T-helper 1 cell treated with Interleukin-12 subunit alpha and Interleukin-12 subunit beta and Interleukin-4 antibody, amounts not matched to agents 30 μg/mL and 1 μg/mL, for 36 hours (primary cell): ENCODE results near the gene GLIS1.

Experiments
- H3K27ac Mint-ChIP-seq: one replicate; pipeline ENCODE4 v1.8.0; 2021; ENCODE audit warnings: mild to moderate bottlenecking, mixed read lengths
- H3K27me3 Mint-ChIP-seq: one replicate; pipeline ENCODE4 v1.8.0; 2021; ENCODE audit warnings: low read depth, mixed read lengths
- H3K36me3 Mint-ChIP-seq: one replicate; pipeline ENCODE4 v1.8.0; 2021; ENCODE audit warnings: low read depth, mixed read lengths
- H3K4me1 Mint-ChIP-seq: one replicate; pipeline ENCODE4 v1.8.0; 2021; ENCODE audit warnings: low read depth, mixed read lengths
- H3K4me3 Mint-ChIP-seq: one replicate; pipeline ENCODE4 v1.8.0; 2021; ENCODE audit warnings: mild to moderate bottlenecking, moderate library complexity, mixed read lengths
- H3K9me3 Mint-ChIP-seq: one replicate; pipeline ENCODE4 v1.8.0; 2021; ENCODE audit warnings: mixed read lengths

Gene GLIS1

DNA sequence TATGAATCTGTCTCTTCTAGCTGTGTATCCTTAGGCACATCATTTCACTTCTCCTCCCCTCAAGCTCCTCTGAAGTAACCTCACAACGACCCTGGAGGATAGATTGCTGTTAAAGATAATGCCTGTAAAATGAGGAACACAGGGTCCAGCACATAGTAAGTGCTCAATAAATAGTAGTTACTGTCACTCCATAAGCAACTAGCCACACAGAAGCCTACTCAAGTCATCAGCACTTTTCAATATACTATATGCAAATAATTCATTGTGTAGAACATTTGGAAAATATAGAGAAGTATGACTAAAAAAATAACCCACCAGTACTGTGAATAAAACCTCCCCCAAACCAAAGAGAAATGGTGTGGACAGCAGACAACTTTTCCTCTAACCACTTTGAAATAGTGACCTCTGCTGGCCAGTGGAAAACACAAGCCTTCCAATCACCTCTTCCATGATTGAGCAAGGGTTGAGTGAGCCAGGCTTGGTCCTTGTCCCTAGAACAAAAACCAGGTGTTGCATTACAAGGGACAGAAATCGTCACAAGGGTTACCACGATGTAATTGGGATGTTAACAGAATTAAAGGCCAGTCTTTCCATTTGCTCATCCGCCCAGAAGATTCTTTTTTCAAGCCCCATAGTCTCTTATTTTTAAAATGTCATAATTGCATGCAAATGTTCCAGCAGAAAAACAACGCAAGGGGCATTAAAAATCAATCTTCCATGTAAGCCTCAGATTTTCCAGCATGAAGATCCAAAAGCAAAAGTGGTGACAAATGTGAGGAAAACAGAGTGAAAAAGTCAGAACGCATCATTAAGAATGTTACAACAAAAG lies 15.7 kb upstream of the GLIS1 start:
- H3K9me3 Mint-ChIP-seq: no peaks in the 10 kb centered on the region
- no peaks in the 10 kb centered on the region for H3K36me3 Mint-ChIP-seq
- H3K4me3 Mint-ChIP-seq: no peak overlapping the region
- peaks cover 3% of the 10 kb centered on the region for H3K4me1 Mint-ChIP-seq
- peaks cover 3% of the 10 kb centered on the region for H3K27me3 Mint-ChIP-seq
- H3K27ac Mint-ChIP-seq: no peak overlapping the region

DNA sequence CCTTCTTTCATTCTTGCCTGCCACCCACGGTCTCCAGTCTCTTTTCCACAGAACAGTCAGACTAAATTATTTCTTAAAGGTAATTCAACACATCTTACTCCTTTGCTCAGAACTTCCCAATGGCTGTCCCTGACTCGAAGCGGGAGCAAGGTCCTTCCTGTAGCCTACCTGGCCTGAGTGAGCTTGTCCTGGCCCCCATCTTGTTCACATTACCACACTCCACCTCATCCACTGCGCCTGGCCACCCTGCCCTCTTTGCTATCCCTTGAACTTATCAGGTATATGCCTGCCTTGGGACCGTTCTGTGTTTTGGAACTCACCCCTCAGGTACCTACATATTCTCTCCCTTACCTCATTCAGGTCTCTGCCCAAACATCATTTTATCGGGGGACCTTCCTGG lies 13.3 kb upstream of the GLIS1 start:
- H3K36me3 Mint-ChIP-seq: no peaks in the 10 kb centered on the region
- H3K27me3 Mint-ChIP-seq: peaks cover 9% of the 10 kb centered on the region
- H3K4me1 Mint-ChIP-seq: peaks cover 3% of the 10 kb centered on the region
- H3K27ac Mint-ChIP-seq: no peak overlapping the region
- H3K4me3 Mint-ChIP-seq: no peak overlapping the region
- no peaks in the 10 kb centered on the region for H3K9me3 Mint-ChIP-seq

DNA sequence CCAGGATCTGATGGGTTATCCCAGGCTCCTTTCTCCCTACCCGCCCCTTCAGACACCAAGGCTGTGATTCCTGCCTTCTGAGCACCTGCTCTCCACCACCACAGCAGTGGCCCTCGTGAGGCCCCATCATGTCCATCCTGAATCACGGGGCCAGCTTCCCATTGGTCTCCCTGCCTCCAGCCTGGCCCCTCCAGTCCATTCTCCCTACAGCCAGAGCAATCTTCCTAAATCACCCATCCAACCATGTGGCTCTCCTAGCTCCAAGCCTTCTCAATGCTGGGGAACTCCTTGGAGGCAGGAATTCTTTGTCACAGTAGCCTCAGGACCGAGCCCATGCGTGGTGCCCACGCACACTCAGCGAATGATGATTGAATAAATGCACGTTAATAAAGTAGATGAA lies 8.9 kb upstream of the GLIS1 start:
- Mint-ChIP-seq H3K36me3 (no peaks in the 10 kb centered on the region), H3K4me3 (no peak overlapping the region), H3K4me1 (peaks cover 3% of the 10 kb centered on the region), H3K27me3 (peaks cover 33% of the 10 kb centered on the region), H3K27ac (no peak overlapping the region), H3K9me3 (peaks cover 6% of the 10 kb centered on the region)

DNA sequence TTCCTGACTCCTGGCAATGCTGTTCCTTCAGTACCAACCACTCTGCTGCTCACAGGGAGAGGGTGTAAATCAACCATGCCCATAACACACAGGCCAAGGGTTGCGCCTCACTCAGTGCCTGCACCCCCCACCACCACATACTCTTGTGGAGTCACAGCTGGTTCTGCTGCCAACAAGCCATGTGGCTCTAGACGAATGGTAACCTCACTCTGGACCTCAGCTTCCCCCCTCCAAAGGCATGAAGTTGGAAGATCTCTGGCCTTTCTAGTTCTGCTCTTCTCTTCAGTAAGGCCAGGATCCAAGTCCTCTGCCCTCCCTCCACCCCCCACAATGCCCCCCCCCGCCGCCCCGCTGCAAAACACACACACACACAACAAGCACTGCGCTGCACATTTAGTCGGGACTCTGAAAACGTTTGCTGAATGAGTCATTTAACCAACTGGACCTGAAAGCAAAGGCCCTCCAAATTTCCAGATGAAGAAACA lies 1.7 kb upstream of the GLIS1 start:
- Mint-ChIP-seq H3K4me3 (no peak overlapping the region), H3K4me1 (no peaks in the 10 kb centered on the region), H3K27me3 (peaks cover 66% of the 10 kb centered on the region), H3K27ac (no peak overlapping the region), H3K9me3 (peaks cover 12% of the 10 kb centered on the region), H3K36me3 (peaks cover 1% of the 10 kb centered on the region)

DNA sequence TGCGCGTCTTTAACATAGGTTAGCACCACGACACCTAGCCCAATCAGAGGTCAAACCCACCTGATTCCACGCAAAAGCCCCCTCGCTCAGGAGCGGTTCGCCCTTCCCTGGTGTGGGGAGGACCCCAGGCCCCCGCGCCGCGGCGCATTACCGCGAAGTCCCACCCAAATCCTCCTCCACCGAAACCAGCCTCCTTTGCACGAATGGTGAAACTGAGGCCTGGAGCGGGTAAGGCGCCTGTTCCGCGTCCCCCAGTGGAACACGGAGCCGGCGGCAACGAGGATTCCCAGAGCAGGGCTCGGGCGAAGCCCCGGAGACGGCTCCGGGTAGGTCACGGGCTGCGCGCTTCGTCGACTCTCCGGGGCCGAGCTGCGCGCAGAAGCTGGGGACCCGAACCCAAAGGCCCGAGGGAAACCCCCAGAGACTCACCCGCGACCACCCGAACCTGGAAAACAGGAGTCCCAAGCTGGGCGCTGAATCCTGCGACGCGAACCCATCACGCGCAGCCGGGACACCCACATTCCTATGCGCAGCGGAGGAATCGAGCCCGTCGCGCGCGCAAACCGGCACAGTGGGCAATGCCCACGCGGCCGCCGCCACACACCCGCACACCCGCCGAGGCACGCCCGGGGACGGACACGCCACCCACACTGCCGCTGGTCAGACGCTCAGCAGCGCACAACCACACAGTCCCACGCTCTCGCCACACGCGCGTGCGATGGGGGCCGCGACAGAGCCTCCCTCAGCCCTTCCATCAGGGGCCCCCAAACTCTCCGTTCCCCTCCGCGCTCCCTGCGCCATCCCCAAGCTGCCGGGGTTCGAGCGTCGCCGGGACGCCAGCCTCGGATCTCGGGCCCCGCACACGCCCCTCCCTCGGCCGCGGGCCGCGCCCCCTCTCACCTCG lies 507 bp downstream of the GLIS1 start:
- Mint-ChIP-seq H3K36me3 (peaks cover 1% of the 10 kb centered on the region), H3K4me3 (peak overlapping the region; percentile 26), H3K4me1 (no peaks in the 10 kb centered on the region), H3K27ac (no peak overlapping the region), H3K27me3 (peaks cover 78% of the 10 kb centered on the region), H3K9me3 (peaks cover 12% of the 10 kb centered on the region)

DNA sequence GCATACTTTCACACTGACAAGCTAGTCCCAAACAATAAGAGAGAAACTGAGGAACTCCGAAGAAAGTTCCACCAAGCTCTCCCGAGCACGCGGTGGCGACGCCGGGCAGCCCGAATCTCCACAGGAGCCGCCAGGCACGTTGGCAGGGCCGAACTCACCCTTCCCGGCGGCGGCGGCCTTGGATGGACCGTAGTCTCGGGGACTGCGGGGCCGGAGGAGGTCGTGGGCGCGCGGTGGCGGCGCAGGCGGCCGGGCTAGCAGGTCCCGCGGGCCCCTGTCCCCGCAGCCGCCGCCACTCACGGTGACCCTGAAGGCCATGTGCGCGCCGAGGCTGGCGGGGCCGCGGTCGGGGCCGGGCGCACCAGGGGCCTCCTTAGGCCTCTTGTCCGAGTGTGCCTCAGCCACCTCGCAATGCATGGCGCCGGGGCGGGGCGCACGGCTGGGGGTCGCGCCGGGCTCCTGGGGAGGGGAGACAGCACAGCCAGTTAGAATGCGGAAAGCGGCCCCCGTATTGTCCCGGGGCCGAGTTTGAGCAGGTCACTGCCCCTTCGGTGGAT lies 1.2 kb downstream of the GLIS1 start:
- Mint-ChIP-seq H3K4me1 (no peaks in the 10 kb centered on the region), H3K4me3 (no peak overlapping the region), H3K9me3 (peaks cover 5% of the 10 kb centered on the region), H3K36me3 (peaks cover 1% of the 10 kb centered on the region), H3K27me3 (peaks cover 77% of the 10 kb centered on the region), H3K27ac (no peak overlapping the region)

DNA sequence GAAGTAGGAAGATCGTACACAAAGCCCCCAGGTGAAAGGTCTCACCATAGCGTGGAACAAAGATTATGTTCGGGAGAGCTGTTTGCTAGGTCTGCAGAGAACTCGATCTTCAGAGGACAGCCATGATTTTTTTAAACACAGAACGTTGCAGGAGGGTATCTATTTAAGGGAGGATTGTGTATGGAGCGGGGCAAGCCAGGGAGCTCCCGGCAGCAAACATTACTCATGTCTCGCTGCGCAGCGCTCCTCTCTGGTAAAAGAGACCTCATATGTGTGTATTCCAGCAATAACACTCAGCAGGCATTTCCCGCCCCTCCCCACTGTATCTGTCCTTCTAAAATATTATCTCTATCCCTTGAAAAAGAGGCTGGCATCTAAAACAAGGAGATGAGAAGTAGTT lies 2.7 kb downstream of the GLIS1 start:
- H3K9me3 Mint-ChIP-seq: no peaks in the 10 kb centered on the region
- no peaks in the 10 kb centered on the region for H3K4me1 Mint-ChIP-seq
- no peak overlapping the region for H3K27ac Mint-ChIP-seq
- H3K36me3 Mint-ChIP-seq: no peaks in the 10 kb centered on the region
- no peak overlapping the region for H3K4me3 Mint-ChIP-seq
- H3K27me3 Mint-ChIP-seq: peaks cover 77% of the 10 kb centered on the region

DNA sequence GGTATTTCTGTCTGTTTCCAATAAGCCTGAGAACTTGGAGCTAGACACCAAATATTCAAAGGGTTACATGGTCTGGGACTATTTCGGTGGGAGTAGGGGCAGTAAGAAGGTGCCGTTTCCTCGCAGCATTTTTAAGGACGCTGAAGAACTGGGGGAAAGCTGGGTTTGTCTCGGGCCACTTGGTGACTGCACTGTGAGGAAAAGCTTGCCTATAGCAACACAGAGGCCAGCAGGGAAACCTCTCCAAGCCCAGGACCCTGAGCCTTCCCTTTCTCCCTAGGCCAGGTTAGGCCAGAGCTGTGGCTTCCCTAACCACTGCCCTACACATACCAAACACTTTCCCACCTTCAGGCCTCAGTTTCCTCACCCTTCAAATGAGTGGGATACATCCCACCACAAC lies 3.3 kb downstream of the GLIS1 start:
- no peaks in the 10 kb centered on the region for H3K36me3 Mint-ChIP-seq
- H3K27me3 Mint-ChIP-seq: peaks cover 71% of the 10 kb centered on the region
- no peak overlapping the region for H3K27ac Mint-ChIP-seq
- no peaks in the 10 kb centered on the region for H3K9me3 Mint-ChIP-seq
- no peak overlapping the region for H3K4me3 Mint-ChIP-seq
- no peaks in the 10 kb centered on the region for H3K4me1 Mint-ChIP-seq

DNA sequence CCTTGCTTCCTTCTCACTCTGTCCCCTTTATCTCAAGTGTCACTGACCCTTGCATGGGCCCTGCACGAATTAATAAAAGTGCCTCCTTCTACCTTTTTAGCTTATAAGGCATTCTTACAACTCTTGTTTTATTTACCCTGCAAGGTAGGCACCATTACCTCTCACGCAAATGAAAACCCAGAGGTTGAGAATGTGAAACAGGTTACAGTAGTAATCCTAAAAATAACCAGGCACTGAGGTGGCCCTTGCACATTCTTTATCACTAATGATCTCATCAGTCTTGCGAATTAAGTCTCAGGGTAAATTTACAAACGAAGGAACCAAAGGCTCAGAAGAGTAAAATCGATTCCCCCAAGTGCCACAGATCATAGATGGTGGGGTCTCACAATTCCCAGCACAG lies 3.7 kb downstream of the GLIS1 start:
- no peaks in the 10 kb centered on the region for H3K4me1 Mint-ChIP-seq
- H3K4me3 Mint-ChIP-seq: no peak overlapping the region
- no peak overlapping the region for H3K27ac Mint-ChIP-seq
- no peaks in the 10 kb centered on the region for H3K36me3 Mint-ChIP-seq
- H3K9me3 Mint-ChIP-seq: no peaks in the 10 kb centered on the region
- peaks cover 71% of the 10 kb centered on the region for H3K27me3 Mint-ChIP-seq

DNA sequence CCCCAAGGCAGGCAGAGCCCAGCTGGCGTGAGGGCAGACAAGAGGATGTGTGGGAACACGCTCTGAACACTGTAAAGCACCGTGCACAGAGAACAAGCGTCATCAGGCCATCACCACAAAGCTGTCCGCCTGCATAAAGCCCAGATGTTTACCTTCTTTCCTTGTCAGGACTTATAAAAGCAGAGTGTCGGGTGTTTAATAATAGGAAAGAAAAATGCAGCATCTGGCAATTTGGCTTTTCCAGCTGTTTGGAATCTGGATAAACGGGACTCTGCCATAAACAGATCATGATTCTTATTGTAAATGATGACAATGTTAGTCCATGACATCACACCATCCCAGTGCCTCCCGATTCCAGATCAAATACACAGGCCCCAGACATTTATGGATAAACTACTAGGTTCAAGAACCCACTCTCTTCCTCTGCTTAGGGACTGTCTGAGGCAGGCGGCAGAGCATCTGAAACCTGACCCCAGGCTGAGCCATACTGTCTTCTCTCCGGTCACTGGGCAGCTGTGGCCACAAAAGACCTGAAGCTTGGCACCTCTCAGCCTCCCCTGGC lies 4.2 kb downstream of the GLIS1 start:
- no peak overlapping the region for H3K4me3 Mint-ChIP-seq
- no peaks in the 10 kb centered on the region for H3K36me3 Mint-ChIP-seq
- H3K4me1 Mint-ChIP-seq: no peaks in the 10 kb centered on the region
- H3K9me3 Mint-ChIP-seq: no peaks in the 10 kb centered on the region
- peaks cover 66% of the 10 kb centered on the region for H3K27me3 Mint-ChIP-seq
- no peak overlapping the region for H3K27ac Mint-ChIP-seq

DNA sequence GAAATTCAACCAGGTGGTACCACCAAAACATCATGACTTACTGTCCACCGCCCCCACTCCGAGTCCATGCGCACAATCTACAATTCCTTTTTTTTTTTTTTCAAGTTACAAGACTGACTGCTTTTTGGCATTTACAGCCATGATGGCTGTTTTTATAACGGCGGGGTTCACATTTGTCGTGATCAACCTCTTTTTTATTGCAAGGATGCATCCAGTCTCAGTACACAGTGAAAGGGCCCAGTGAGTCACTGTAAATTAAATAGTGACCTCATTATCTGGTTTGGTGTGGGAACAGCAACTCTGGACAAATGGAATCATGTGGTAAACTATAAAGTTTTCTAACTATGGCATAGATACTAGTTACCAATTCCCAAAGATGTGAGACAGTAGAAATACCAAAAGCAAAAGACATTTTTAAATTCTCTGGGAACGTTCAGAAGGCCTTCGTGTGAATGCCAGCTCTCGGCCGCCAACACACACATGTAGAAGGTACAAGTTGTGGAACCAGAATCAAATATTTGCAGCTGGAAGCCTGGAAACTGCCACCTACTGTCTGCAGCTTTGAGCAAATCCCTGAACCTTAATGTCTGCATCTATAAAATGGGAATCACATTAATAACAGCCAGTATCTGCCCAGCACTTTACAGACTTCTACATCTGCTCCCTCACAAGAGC lies 4.9 kb downstream of the GLIS1 start:
- H3K4me3 Mint-ChIP-seq: no peak overlapping the region
- no peak overlapping the region for H3K27ac Mint-ChIP-seq
- H3K9me3 Mint-ChIP-seq: no peaks in the 10 kb centered on the region
- H3K4me1 Mint-ChIP-seq: no peaks in the 10 kb centered on the region
- H3K36me3 Mint-ChIP-seq: no peaks in the 10 kb centered on the region
- peaks cover 65% of the 10 kb centered on the region for H3K27me3 Mint-ChIP-seq

DNA sequence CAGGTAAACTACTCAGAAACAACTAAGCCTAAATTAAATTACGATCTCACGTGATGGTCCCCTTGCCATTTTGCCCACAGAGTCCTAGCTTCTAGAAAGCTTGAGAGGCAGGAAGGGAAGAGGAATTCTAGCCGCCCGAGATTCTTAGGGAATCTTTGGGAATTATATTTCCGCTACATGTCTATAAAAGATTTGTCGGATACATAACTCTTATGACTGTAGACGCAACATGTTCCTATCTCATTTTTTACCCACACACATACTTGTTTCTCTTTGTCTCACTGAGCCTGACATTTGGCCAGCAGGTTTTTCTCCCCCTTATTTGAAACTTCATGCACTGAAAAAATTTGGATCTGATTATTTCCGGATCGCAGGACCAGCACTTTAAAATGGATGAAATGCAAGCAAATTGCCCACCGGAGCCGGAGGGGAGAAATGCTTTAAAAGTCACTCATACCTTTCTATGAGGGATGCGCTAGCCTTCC lies 5.5 kb downstream of the GLIS1 start:
- no peaks in the 10 kb centered on the region for H3K4me1 Mint-ChIP-seq
- H3K27ac Mint-ChIP-seq: no peak overlapping the region
- no peaks in the 10 kb centered on the region for H3K36me3 Mint-ChIP-seq
- no peak overlapping the region for H3K4me3 Mint-ChIP-seq
- H3K27me3 Mint-ChIP-seq: peaks cover 71% of the 10 kb centered on the region
- no peaks in the 10 kb centered on the region for H3K9me3 Mint-ChIP-seq

DNA sequence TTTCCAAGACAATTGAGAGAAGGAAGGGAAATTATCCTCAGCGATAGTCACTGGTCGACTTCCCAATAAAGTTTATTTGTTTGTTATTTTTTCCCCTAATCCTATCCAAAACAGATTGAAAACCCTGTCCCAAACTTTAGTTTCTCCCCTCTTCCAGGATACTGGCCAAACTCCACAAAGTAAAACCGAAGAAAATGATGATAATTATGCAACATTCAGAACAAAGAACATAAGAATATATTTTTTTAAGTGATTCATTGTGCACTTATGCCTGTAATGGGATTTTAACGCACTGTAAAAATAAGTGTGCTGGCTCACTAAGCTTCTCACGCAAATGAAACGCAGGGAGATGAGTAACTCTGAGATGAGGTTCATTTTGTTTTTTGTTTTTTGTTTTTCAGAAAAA lies 6.0 kb downstream of the GLIS1 start:
- Mint-ChIP-seq H3K4me3 (no peak overlapping the region), H3K27ac (no peak overlapping the region), H3K36me3 (no peaks in the 10 kb centered on the region), H3K4me1 (no peaks in the 10 kb centered on the region), H3K27me3 (peaks cover 73% of the 10 kb centered on the region), H3K9me3 (no peaks in the 10 kb centered on the region)

DNA sequence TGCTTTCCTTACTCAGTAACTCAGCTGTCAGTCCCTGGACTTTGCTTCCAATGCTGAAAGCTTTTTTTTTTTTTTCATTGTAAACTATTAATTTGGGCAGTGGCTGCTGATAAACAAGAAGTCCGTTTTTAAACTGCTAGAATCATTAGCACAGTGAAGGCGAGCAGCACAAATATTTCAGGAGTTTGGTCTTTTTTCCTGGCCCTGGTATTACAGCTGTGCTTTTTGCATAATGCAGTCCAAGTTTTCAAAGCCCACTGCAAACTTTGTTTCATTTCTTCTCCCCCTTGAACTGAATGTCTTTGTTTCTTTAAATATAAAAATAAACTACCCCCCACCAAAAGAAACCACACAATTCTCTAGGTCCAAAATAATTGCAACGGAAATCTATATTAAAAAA lies 6.6 kb downstream of the GLIS1 start:
- Mint-ChIP-seq H3K4me3 (no peak overlapping the region), H3K4me1 (no peaks in the 10 kb centered on the region), H3K36me3 (no peaks in the 10 kb centered on the region), H3K9me3 (no peaks in the 10 kb centered on the region), H3K27me3 (peaks cover 70% of the 10 kb centered on the region), H3K27ac (no peak overlapping the region)
